NCI-H2029 treated with DMSO at 0.1 percent for 48 hours (cell line): Measurements from ENCODE around the gene CNTN1.

Experiments used
- DNase-seq: peaks from one replicate; lab custom pipeline; 2025; lab: John Stamatoyannopoulos, UW

CNTN1 gene

GRCh38 chr12:41120211-41120610 is 428.0 kb downstream of the CNTN1 start:
- DNase-seq, result peak; percentile 51

- no peak for DNase-seq
Observed at GRCh38 chr12:41121374-41121773, 429.1 kb downstream of the CNTN1 start.
